Spleen (tissue), 11 donors: ENCODE measurements around the gene CHKB. TPM values are rescaled to one million over a fixed set of nuclear protein-coding genes. Genes with fewer than 3 reads are reported as not detected.
"Not testable (repeated sequence)": the region's sequence is repeated elsewhere in the genome, so short reads cannot be mapped to it uniquely, and the experiment has no call there.

Experiments
- DNase-seq: peaks from one replicate; pipeline ENCODE4 v3.0.0-alpha.2; 2020
- H3K27ac ChIP-seq, 8 donors: fragments of 200-600 bp; sonication (generic) in 7 of 8; 1 replicate in 4 of 8; 2 replicates in 4 of 8; pipeline versions ENCODE4 v1.5.0 to v1.8.0; 2016 to 2021; ENCODE audit warnings: inconsistent platforms in 4 of 8, mild to moderate bottlenecking in 4 of 8, moderate library complexity in 1 of 8
- H3K27me3 ChIP-seq, 7 donors: fragments of 200-600 bp; sonication (generic) in 6 of 7; replicated peaks in 1 of 7; 1 replicate in 4 of 7; 2 replicates in 3 of 7; pipeline versions ENCODE4 v1.5.0 to v1.8.0; 2016 to 2021; ENCODE audit warnings: inconsistent platforms in 3 of 7, mild to moderate bottlenecking in 1 of 7
- H3K36me3 ChIP-seq, 6 donors: fragments of 200-600 bp; sonication (generic) in 5 of 6; 1 replicate in 4 of 6; 2 replicates in 2 of 6; pipeline versions ENCODE4 v1.5.0 to v1.8.0; 2016 to 2021; ENCODE audit warnings: inconsistent platforms in 2 of 6
- H3K4me1 ChIP-seq, 6 donors: fragments of 200-600 bp; sonication (generic) in 5 of 6; 1 replicate in 3 of 6; 2 replicates in 3 of 6; pipeline versions ENCODE4 v1.5.0 to v1.8.0; 2016 to 2021; ENCODE audit warnings: inconsistent platforms in 3 of 6
- H3K4me3 ChIP-seq, 8 donors: fragments of 200-600 bp; sonication (generic) in 7 of 8; 1 replicate in 4 of 8; 2 replicates in 4 of 8; pipeline versions ENCODE4 v1.5.0 to v1.8.0; 2016 to 2021; ENCODE audit warnings: inconsistent platforms in 4 of 8, mild to moderate bottlenecking in 4 of 8, moderate library complexity in 2 of 8
- H3K9me3 ChIP-seq, 8 donors: fragments of 200-600 bp; sonication (generic) in 7 of 8; 1 replicate in 4 of 8; 2 replicates in 4 of 8; pipeline versions ENCODE4 v1.5.0 to v1.8.0; 2016 to 2021; ENCODE audit warnings: inconsistent platforms in 4 of 8
- CTCF ChIP-seq, 11 experiments: fragments of 200-600 bp in 7 of 11; fragments of 450-650 bp in 4 of 11; sonication (generic) in 4 of 11; IDR thresholded peaks in 8 of 11; conservative IDR thresholded peaks in 3 of 11; 1 replicate in 7 of 11; 2 replicates in 4 of 11; pipeline versions ENCODE4 v1.4.0 to v1.8.0; 2016 to 2021; ENCODE audit warnings: antibody characterized with exemption in 11 of 11, inconsistent platforms in 4 of 11, mild to moderate bottlenecking in 1 of 11
- POLR2A ChIP-seq, 3 donors: fragments of 450-650 bp; IDR thresholded peaks; one replicate each; pipeline ENCODE4 v1.5.1; 2017; ENCODE audit warnings: antibody characterized with exemption in 3 of 3, mild to moderate bottlenecking in 1 of 3
- POLR2AphosphoS5 ChIP-seq, 3 donors: sonication (generic); formaldehyde crosslinking; IDR thresholded peaks; one replicate each; pipeline ENCODE4 v1.5.1; 2017; ENCODE audit warnings: antibody characterized with exemption in 3 of 3
- WGBS, 5 donors: extraction: QIAGEN DNeasy Blood & Tissue Kit in 3 of 5; methylation state at CpG; one replicate each; pipeline versions ENCODE4 v1.1.5 to v1.1.7; 2013 to 2018; 5-methylcytosine and 5-hydroxymethylcytosine counted together
- intact Hi-C: fragments of 100-400 bp; cut with DNase I; formaldehyde crosslinking; loops from one replicate; pipeline ENCODE4 v1.15.0; 2023; ENCODE audit warnings: low total_unique reads
- polyA plus RNA-seq, 3 donors: library from polyadenylated mRNA; stranded (reverse); fragments of 200-250 nt; gene quantifications; one replicate each; pipeline ENCODE4 v1.2.1, GENCODE V29; 2013
- total RNA-seq, 7 donors: library from RNA; depleted of rRNA in 3 of 7; stranded (reverse); fragments of >200 nt in 3 of 7; fragmentation: NEBNext Ultra II Directional in 4 of 7; extraction: Animal tissue kit (Norgen Biotek cat#: 25700) in 4 of 7; gene quantifications; one replicate each; pipeline versions ENCODE4 v1.1.0 to v1.2.1, GENCODE V29; 2016 to 2021
- donor health status: healthy with polysubstance abuse.
- donor health status: DM: no; HTN: no; CAD: no; lungs with moderate emphysema.
- donor health status: DM: no; HTN: no; CAD: no.
- donor health status: Bipolar disorder and iron deficiency.
- donor health status: healthy.
- donor health status: DM: no; HTN: no; CAD: no.
- donor health status: DM: yes; HTN: yes; CAD: no.

Gene CHKB
- total and polyA plus RNA-seq, 10 donors = 94.4 to 502 (median 129) TPM

- DNase-seq, intact Hi-C loops, H3K27me3 ChIP-seq, H3K36me3 ChIP-seq, H3K9me3 ChIP-seq: not testable (repeated sequence)
- Histone ChIP-seq H3K4me1 (peaks cover 18 to 99% (median 71%) of the 10 kb centered on the region in 6 donors), H3K4me3 (peak overlapping the region in 1 of 8 donors; percentile 27), H3K27ac (peak overlapping the region; percentile 22 to 100 (median 99))
- WGBS, 5 donors = 40 to 64% (median 50%) methylated on average over 21 of the region's 21 CpGs
- peak in 2 of 3 donors; percentile 61 to 62 for TF ChIP-seq POLR2AphosphoS5 (IDR thresholded peaks at IDR 0.05)
- TF ChIP-seq POLR2A (IDR thresholded peaks at IDR 0.05) = peak in 1 of 3 donors; percentile 18
These were observed 48.6 kb downstream of the CHKB start for GRCh38 chr22:50533856-50534711.

GRCh38 chr22:50532824-50533796 lies 49.5 kb downstream of the CHKB start:
- peaks cover 15 to 99% (median 70%) of the 10 kb centered on the region in 6 donors for H3K4me1 ChIP-seq
- no peaks in the 10 kb centered on the region for H3K27me3 ChIP-seq
- peak; percentile 72 for DNase-seq
- H3K4me3 ChIP-seq = peak overlapping the region in 1 of 8 donors; percentile 87
- H3K9me3 ChIP-seq = no peaks in the 10 kb centered on the region
- H3K36me3 ChIP-seq = peaks cover 0 to 13% (median 0%) of the 10 kb centered on the region in 6 donors
- TF ChIP-seq POLR2AphosphoS5 (IDR thresholded peaks at IDR 0.05) (no peak), POLR2A (IDR thresholded peaks at IDR 0.05) (no peak), CTCF (IDR thresholded peaks at IDR 0.05 in 8 of 11, conservative IDR thresholded peaks at IDR 0.05 in 3 of 11) (no peak)
- WGBS, 5 donors = 61 to 85% (median 82%) methylated on average over 19 of the region's 19 CpGs
- intact Hi-C loops = no loop called here
- H3K27ac ChIP-seq = peak overlapping the region; percentile 97 to 100 (median 99)

GRCh38 chr22:50531962-50532674 lies 50.5 kb downstream of the CHKB start:
- WGBS, 5 donors = 3 to 4% (median 4%) methylated on average over 46 to 56 of the region's 56 CpGs
- peak; percentile 55 to 72 (median 63) for TF ChIP-seq POLR2AphosphoS5 (IDR thresholded peaks at IDR 0.05)
- TF ChIP-seq POLR2A (IDR thresholded peaks at IDR 0.05) = peak in 1 of 3 donors; percentile 1
- TF ChIP-seq CTCF (IDR thresholded peaks at IDR 0.05 in 8 of 11, conservative IDR thresholded peaks at IDR 0.05 in 3 of 11) = no peak
- DNase-seq = peak; percentile 92
- peak overlapping the region; percentile 50 to 97 (median 64) for H3K4me3 ChIP-seq
- H3K27me3 ChIP-seq = no peaks in the 10 kb centered on the region
- H3K36me3 ChIP-seq = peaks cover 0 to 18% (median 0%) of the 10 kb centered on the region in 6 donors
- H3K4me1 ChIP-seq = peaks cover 13 to 99% (median 70%) of the 10 kb centered on the region in 6 donors
- no peaks in the 10 kb centered on the region for H3K9me3 ChIP-seq
- peak overlapping the region; percentile 97 to 100 (median 99) for H3K27ac ChIP-seq
- intact Hi-C loops = no loop called here

GRCh38 chr22:50531546-50531961 lies 51.1 kb downstream of the CHKB start:
- Histone ChIP-seq H3K4me3 (peak overlapping the region; percentile 50 to 97 (median 64)), H3K4me1 (peaks cover 19 to 99% (median 75%) of the 10 kb centered on the region in 6 donors), H3K27me3 (no peaks in the 10 kb centered on the region), H3K9me3 (no peaks in the 10 kb centered on the region), H3K27ac (peak overlapping the region; percentile 97 to 100 (median 99)), H3K36me3 (peaks cover 0 to 18% (median 0%) of the 10 kb centered on the region in 6 donors)
- TF ChIP-seq CTCF (IDR thresholded peaks at IDR 0.05 in 8 of 11, conservative IDR thresholded peaks at IDR 0.05 in 3 of 11) (peak in 1 of 11 experiments; percentile 34), POLR2A (IDR thresholded peaks at IDR 0.05) (peak; percentile 53 to 66 (median 65)), POLR2AphosphoS5 (IDR thresholded peaks at IDR 0.05) (peak; percentile 84 to 87 (median 85))
- 0 to 3% (median 1%) methylated on average over 14 to 44 of the region's 44 CpGs for WGBS, 5 donors
- DNase-seq = peak; percentile 96
- intact Hi-C loops = no loop called here
